ENCODE measurements around the gene VIP.

Gene VIP

GRCh38 chr6:152783217-152783878, 32.8 kb downstream of the VIP start:
- no peak for DNase-seq (ENCODE audit: low read depth)

- DNase-seq (ENCODE audit: low read depth) = no peak
Observed at GRCh38 chr6:152794696-152795095, 44.1 kb downstream of the VIP start.

- DNase-seq (ENCODE audit: low read depth) = no peak
Observed at GRCh38 chr6:152804150-152804549, 53.6 kb downstream of the VIP start.

All from T-helper 22 cell (primary cell).